SK-N-SH treated with all-trans-retinoic acid at 6 μM for 48 hours (cell line): Measurements from ENCODE around the gene SESN3.
A peak's percentile ranks its signal among the peaks of the same experiment; 100 is the strongest.

Source experiments
- ATAC-seq: fragments of 200-7000 bp; cut with Tn5 transposase; 3 replicates; pipeline ENCODE4 v1.9.1; 2020; ENCODE audit warnings: mild to moderate bottlenecking, moderate library complexity
- ARNTL ChIP-seq: fragments of 450-650 bp; formaldehyde crosslinking; IDR thresholded peaks from 2 replicates; pipeline ENCODE4 v1.5.0; 2020; ENCODE audit warnings: low read depth, mild to moderate bottlenecking, moderate library complexity, borderline replicate concordance
- BACH2 ChIP-seq: fragments of 250-450 bp; sonication (Bioruptor Pico); IDR thresholded peaks from 2 replicates; pipeline ENCODE4 v1.9.0; 2021; ENCODE audit warnings: mild to moderate bottlenecking, borderline replicate concordance
- CSDC2 ChIP-seq: fragments of 250-450 bp; sonication (Bioruptor Pico); IDR thresholded peaks from 2 replicates; pipeline ENCODE4 v1.5.0; 2020; ENCODE audit warnings: mild to moderate bottlenecking, moderate library complexity
- CSRNP3 ChIP-seq: fragments of 250-450 bp; sonication (Bioruptor Pico); IDR thresholded peaks from 2 replicates; pipeline ENCODE4 v1.5.1; 2021; ENCODE audit warnings: mild to moderate bottlenecking, moderate library complexity
- GLIS3 ChIP-seq: fragments of 250-450 bp; sonication (Bioruptor Pico); IDR thresholded peaks from 2 replicates; pipeline ENCODE4 v1.5.0; 2020; ENCODE audit warnings: mild to moderate bottlenecking, moderate library complexity
- OSR1 ChIP-seq: fragments of 250-450 bp; sonication (Bioruptor Pico); IDR thresholded peaks from 2 replicates; pipeline ENCODE4 v1.8.0; 2022; ENCODE audit warnings: moderate library complexity, mild to moderate bottlenecking, inconsistent platforms
- PATZ1 ChIP-seq: fragments of 250-450 bp; sonication (Bioruptor Pico); IDR thresholded peaks from 2 replicates; pipeline ENCODE4 v1.8.0; 2020; ENCODE audit warnings: mild to moderate bottlenecking, moderate library complexity, borderline replicate concordance
- PPARA ChIP-seq: fragments of 250-450 bp; sonication (Bioruptor Pico); IDR thresholded peaks from 2 replicates; pipeline ENCODE4 v1.5.0; 2020; ENCODE audit warnings: mild to moderate bottlenecking, borderline replicate concordance
- RARB ChIP-seq: fragments of 250-450 bp; sonication (Bioruptor Pico); IDR thresholded peaks from 2 replicates; pipeline ENCODE4 v1.8.0; 2021; ENCODE audit warnings: mild to moderate bottlenecking, moderate library complexity
- SNAI2 ChIP-seq: fragments of 250-450 bp; sonication (Bioruptor Pico); IDR thresholded peaks from 2 replicates; pipeline ENCODE4 v1.5.0; 2020; ENCODE audit warnings: mild to moderate bottlenecking, moderate library complexity
- TCF4 ChIP-seq: fragments of 250-450 bp; sonication (Bioruptor Pico); IDR thresholded peaks from 2 replicates; pipeline ENCODE4 v1.8.0; 2021; ENCODE audit warnings: mild to moderate bottlenecking, moderate library complexity, borderline replicate concordance
- TOX ChIP-seq: fragments of 250-450 bp; sonication (Bioruptor Pico); IDR thresholded peaks from 2 replicates; pipeline ENCODE4 v1.8.0; 2021; ENCODE audit warnings: mild to moderate bottlenecking, moderate library complexity, borderline replicate concordance
- TSHZ2 ChIP-seq: fragments of 250-450 bp; sonication (Bioruptor Pico); IDR thresholded peaks from 2 replicates; pipeline ENCODE4 v1.5.0; 2020; ENCODE audit warnings: mild to moderate bottlenecking, moderate library complexity
- ZC3H10 ChIP-seq: fragments of 250-450 bp; sonication (Bioruptor Pico); IDR thresholded peaks from 2 replicates; pipeline ENCODE4 v1.5.1; 2021; ENCODE audit warnings: mild to moderate bottlenecking, moderate library complexity
- ZFP3 ChIP-seq: fragments of 250-450 bp; sonication (Bioruptor Pico); IDR thresholded peaks from 2 replicates; pipeline ENCODE4 v1.5.0; 2020; ENCODE audit warnings: mild to moderate bottlenecking, moderate library complexity
- ZFP30 ChIP-seq: fragments of 450-650 bp; formaldehyde crosslinking; IDR thresholded peaks from 2 replicates; pipeline ENCODE4 v1.5.0; 2022; ENCODE audit warnings: mild to moderate bottlenecking, moderate library complexity
- ZNF565 ChIP-seq: fragments of 450-650 bp; formaldehyde crosslinking; conservative IDR thresholded peaks from 2 replicates; pipeline ENCODE4 v1.5.0; 2020; ENCODE audit warnings: low read depth, mild to moderate bottlenecking, moderate library complexity
- TF ChIP-seq, protein P1 (sequence below): fragments of 250-450 bp; sonication (Bioruptor Pico); IDR thresholded peaks from 2 replicates; pipeline ENCODE4 v1.8.0; 2021; ENCODE audit warnings: low read depth, mild to moderate bottlenecking, moderate library complexity, borderline replicate concordance

SESN3 gene

GRCh38 chr11:95256321-95256779 lies 25.3 kb upstream of the SESN3 start:
- ATAC-seq, result no peak
- TF ChIP-seq ARNTL (CRISPR knock-in tag), result no peak
- no peak for TF ChIP-seq CSDC2
- no peak for TF ChIP-seq CSRNP3

GRCh38 chr11:95255251-95256145 lies 24.5 kb upstream of the SESN3 start:
- peak; percentile 7; the same call in 1 of the 3 replicates for ATAC-seq
- TF ChIP-seq, protein P1, sequence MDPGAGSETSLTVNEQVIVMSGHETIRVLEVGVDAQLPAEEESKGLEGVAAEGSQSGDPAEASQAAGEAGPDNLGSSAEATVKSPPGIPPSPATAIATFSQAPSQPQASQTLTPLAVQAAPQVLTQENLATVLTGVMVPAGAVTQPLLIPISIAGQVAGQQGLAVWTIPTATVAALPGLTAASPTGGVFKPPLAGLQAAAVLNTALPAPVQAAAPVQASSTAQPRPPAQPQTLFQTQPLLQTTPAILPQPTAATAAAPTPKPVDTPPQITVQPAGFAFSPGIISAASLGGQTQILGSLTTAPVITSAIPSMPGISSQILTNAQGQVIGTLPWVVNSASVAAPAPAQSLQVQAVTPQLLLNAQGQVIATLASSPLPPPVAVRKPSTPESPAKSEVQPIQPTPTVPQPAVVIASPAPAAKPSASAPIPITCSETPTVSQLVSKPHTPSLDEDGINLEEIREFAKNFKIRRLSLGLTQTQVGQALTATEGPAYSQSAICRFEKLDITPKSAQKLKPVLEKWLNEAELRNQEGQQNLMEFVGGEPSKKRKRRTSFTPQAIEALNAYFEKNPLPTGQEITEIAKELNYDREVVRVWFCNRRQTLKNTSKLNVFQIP (CRISPR knock-in tag), result no peak
- TF ChIP-seq SNAI2 (CRISPR knock-in tag) (no peak), TCF4 (CRISPR knock-in tag) (no peak), RARB (CRISPR knock-in tag) (no peak)

- TF ChIP-seq TSHZ2 (CRISPR knock-in tag) (no peak), TCF4 (CRISPR knock-in tag) (no peak), PPARA (CRISPR knock-in tag) (no peak), ZFP3 (CRISPR knock-in tag) (no peak), CSRNP3 (no peak), PATZ1 (CRISPR knock-in tag) (no peak), OSR1 (CRISPR knock-in tag) (no peak), ZC3H10 (CRISPR knock-in tag) (no peak), RARB (CRISPR knock-in tag) (no peak), TOX (CRISPR knock-in tag) (no peak), CSDC2 (no peak), GLIS3 (no peak), ZNF565 (no peak), BACH2 (CRISPR knock-in tag) (no peak), ZFP30 (CRISPR knock-in tag) (no peak), SNAI2 (CRISPR knock-in tag) (no peak)
- ATAC-seq, result peak; percentile 50
These were observed 23.7 kb upstream of the SESN3 start for GRCh38 chr11:95254716-95255115.
